Neuronal stem cell (in vitro differentiated cells): ENCODE data around the gene WDR86.

Source experiments
- DNase-seq: peaks from one replicate; pipeline ENCODE4 v3.0.0-alpha.2; 2013; ENCODE audit warnings: low spot score
- H2AFZ ChIP-seq: one replicate; pipeline ENCODE4 v1.6.1; 2013; ENCODE audit warnings: mild to moderate bottlenecking, low read length, inconsistent platforms
- H2AK5ac ChIP-seq: 2 replicates; pipeline ENCODE4 v1.6.1; 2013; ENCODE audit warnings: low read depth, mild to moderate bottlenecking, inconsistent platforms, low read length, moderate library complexity, mixed read lengths
- H2BK120ac ChIP-seq: 2 replicates; pipeline ENCODE4 v1.6.1; 2013; ENCODE audit warnings: low read depth, mild to moderate bottlenecking, inconsistent platforms, low read length, moderate library complexity, mixed read lengths
- H2BK12ac ChIP-seq: one replicate; pipeline ENCODE4 v1.6.1; 2013; ENCODE audit warnings: low read length, inconsistent platforms
- H2BK15ac ChIP-seq: 2 replicates; pipeline ENCODE4 v1.6.1; 2013; ENCODE audit warnings: mild to moderate bottlenecking, low read length, inconsistent platforms, mixed read lengths
- H2BK5ac ChIP-seq: one replicate; pipeline ENCODE4 v1.6.1; 2013; ENCODE audit warnings: inconsistent platforms, mild to moderate bottlenecking, low read length, moderate library complexity
- H3K14ac ChIP-seq: one replicate; pipeline ENCODE4 v1.6.1; 2013; ENCODE audit warnings: low read length, inconsistent platforms
- H3K18ac ChIP-seq: 2 replicates; pipeline ENCODE4 v1.6.1; 2013; ENCODE audit warnings: low read length, inconsistent platforms
- H3K23ac ChIP-seq: 2 replicates; pipeline ENCODE4 v1.6.1; 2013; ENCODE audit warnings: low read depth, mild to moderate bottlenecking, mixed read lengths, low read length, inconsistent platforms; ENCODE audit not compliant: poor library complexity
- H3K27ac ChIP-seq: replicated peaks from 3 replicates; pipeline ENCODE4 v1.5.1; 2013; ENCODE audit warnings: low read length, inconsistent platforms
- H3K27me3 ChIP-seq, 3 experiments: 2 replicates each; pipeline ENCODE4 v1.6.1; 2013; ENCODE audit warnings: low read length in 3 of 3, mild to moderate bottlenecking in 2 of 3, inconsistent platforms in 1 of 3, low read depth in 1 of 3, mixed read lengths in 1 of 3, moderate library complexity in 1 of 3; ENCODE audit not compliant: control insufficient read depth in 3 of 3, insufficient read depth in 3 of 3
- H3K36me3 ChIP-seq, 2 donors: replicated peaks in 1 of 2; 2 replicates each; pipeline ENCODE4 v1.6.1; 2013; ENCODE audit warnings: low read length in 2 of 2; ENCODE audit not compliant: control insufficient read depth in 2 of 2, insufficient read depth in 2 of 2
- H3K4ac ChIP-seq: 2 replicates; pipeline ENCODE4 v1.6.1; 2013; ENCODE audit warnings: inconsistent platforms, mild to moderate bottlenecking, low read length, moderate library complexity
- H3K4me1 ChIP-seq, 2 donors: 1 replicate in 1 of 2; 2 replicates in 1 of 2; pipeline ENCODE4 v1.6.1; 2013; ENCODE audit warnings: low read length in 2 of 2, low read depth in 1 of 2; ENCODE audit not compliant: control insufficient read depth in 2 of 2, insufficient read depth in 1 of 2
- H3K4me2 ChIP-seq: one replicate; pipeline ENCODE4 v1.6.1; 2013; ENCODE audit warnings: mild to moderate bottlenecking, low read length, inconsistent platforms; ENCODE audit not compliant: insufficient read depth, poor library complexity, severe bottlenecking
- H3K4me3 ChIP-seq, 2 donors: 2 replicates each; pipeline ENCODE4 v1.5.1; 2013; ENCODE audit warnings: low read length in 2 of 2, mild to moderate bottlenecking in 2 of 2, inconsistent platforms in 1 of 2, moderate library complexity in 1 of 2
- H3K79me1 ChIP-seq: one replicate; pipeline ENCODE4 v1.6.1; 2013; ENCODE audit warnings: low read depth, mild to moderate bottlenecking, inconsistent platforms, low read length, moderate library complexity
- H3K9ac ChIP-seq: one replicate; pipeline ENCODE4 v1.6.1; 2013; ENCODE audit warnings: mild to moderate bottlenecking, low read depth, low read length, inconsistent platforms; ENCODE audit not compliant: poor library complexity
- H3K9me3 ChIP-seq, 2 donors: replicated peaks in 1 of 2; 2 replicates each; pipeline versions ENCODE3 to v1.6.1; 2013; ENCODE audit warnings: low read length in 2 of 2, mild to moderate bottlenecking in 2 of 2, inconsistent platforms in 1 of 2, low read depth in 1 of 2, mixed read lengths in 1 of 2, moderate library complexity in 1 of 2; ENCODE audit not compliant: control insufficient read depth in 2 of 2, insufficient read depth in 1 of 2
- H4K8ac ChIP-seq: one replicate; pipeline ENCODE4 v1.6.1; 2013; ENCODE audit warnings: low read depth, mild to moderate bottlenecking, inconsistent platforms, low read length, moderate library complexity
- H4K91ac ChIP-seq: one replicate; pipeline ENCODE4 v1.6.1; 2013; ENCODE audit warnings: low read length, low read depth, mild to moderate bottlenecking, inconsistent platforms; ENCODE audit not compliant: poor library complexity
- WGBS, 2 donors: extraction: QIAGEN DNeasy Blood & Tissue Kit; methylation state at CpG; one replicate each; pipeline ENCODE4 v1.1.7; 2013; ENCODE audit warnings: missing lambda C conversion rate in 2 of 2, mixed read lengths in 1 of 2; ENCODE audit not compliant: insufficient read length in 2 of 2, insufficient replicate concordance in 1 of 2; ENCODE audit errors: extremely low coverage in 2 of 2; 5-methylcytosine and 5-hydroxymethylcytosine counted together

Gene WDR86

GRCh38 chr7:151393031-151393977 lies 16.5 kb downstream of the WDR86 start:
- Histone ChIP-seq H3K79me1 (no peaks in the 10 kb centered on the region), H3K9ac (peak overlapping the region; percentile 32), H3K36me3 (peaks cover 16 to 19% of the 10 kb centered on the region in 2 donors), H3K4ac (no peak overlapping the region), H3K27me3 (peaks cover 0 to 2% (median 0%) of the 10 kb centered on the region in 3 experiments), H3K4me1 (peaks cover 0 to 16% of the 10 kb centered on the region in 2 donors), H3K4me2 (no peak overlapping the region), H2BK120ac (no peak overlapping the region), H3K27ac (no peak overlapping the region), H4K91ac (no peak overlapping the region), H3K9me3 (peaks cover 0 to 4% of the 10 kb centered on the region in 2 donors), H2BK12ac (no peak overlapping the region), H3K23ac (no peak overlapping the region), H2BK15ac (no peak overlapping the region), H4K8ac (no peak overlapping the region), H3K18ac (peak overlapping the region; percentile 16), H2AFZ (no peak overlapping the region), H2BK5ac (no peak overlapping the region), H3K4me3 (no peak overlapping the region), H2AK5ac (no peak overlapping the region), H3K14ac (peak overlapping the region; percentile 1)
- no CpG with 5 or more reads among the region's 31 CpGs for WGBS, 2 donors
- no peak for DNase-seq

GRCh38 chr7:151392426-151392825 lies 17.4 kb downstream of the WDR86 start:
- no peak overlapping the region for H4K91ac ChIP-seq
- no peak overlapping the region for H2BK5ac ChIP-seq
- no peak overlapping the region for H2BK15ac ChIP-seq
- no peaks in the 10 kb centered on the region for H3K9me3 ChIP-seq
- no peak overlapping the region for H3K27ac ChIP-seq
- no peaks in the 10 kb centered on the region for H3K79me1 ChIP-seq
- no peaks in the 10 kb centered on the region for H3K27me3 ChIP-seq
- H2AK5ac ChIP-seq = no peak overlapping the region
- H2BK12ac ChIP-seq = no peak overlapping the region
- H3K4me1 ChIP-seq = peaks cover 0 to 16% of the 10 kb centered on the region in 2 donors
- H3K14ac ChIP-seq = no peak overlapping the region
- H4K8ac ChIP-seq = no peak overlapping the region
- H3K4ac ChIP-seq = no peak overlapping the region
- peak overlapping the region; percentile 68 for H3K23ac ChIP-seq
- DNase-seq = no peak
- H3K18ac ChIP-seq = peak overlapping the region; percentile 23
- H2AFZ ChIP-seq = no peak overlapping the region
- H3K36me3 ChIP-seq = peaks cover 10 to 12% of the 10 kb centered on the region in 2 donors
- H3K9ac ChIP-seq = no peak overlapping the region
- no peak overlapping the region for H2BK120ac ChIP-seq
- WGBS, 2 donors = no CpG with 5 or more reads among the region's 13 CpGs
- no peak overlapping the region for H3K4me2 ChIP-seq
- H3K4me3 ChIP-seq = no peak overlapping the region

- H2BK5ac ChIP-seq = no peak overlapping the region
- H3K79me1 ChIP-seq = no peaks in the 10 kb centered on the region
- no peak overlapping the region for H3K4ac ChIP-seq
- H3K27ac ChIP-seq = no peak overlapping the region
- H3K27me3 ChIP-seq = no peaks in the 10 kb centered on the region
- no peak overlapping the region for H2BK12ac ChIP-seq
- no peak overlapping the region for H4K8ac ChIP-seq
- peaks cover 10 to 12% of the 10 kb centered on the region in 2 donors for H3K36me3 ChIP-seq
- H3K4me2 ChIP-seq = no peak overlapping the region
- no peak overlapping the region for H2BK15ac ChIP-seq
- WGBS, 2 donors = no CpG with 5 or more reads among the region's 8 CpGs
- H3K4me3 ChIP-seq = no peak overlapping the region
- no peak overlapping the region for H4K91ac ChIP-seq
- no peak overlapping the region for H2AFZ ChIP-seq
- no peak overlapping the region for H2AK5ac ChIP-seq
- no peak overlapping the region for H3K23ac ChIP-seq
- no peak overlapping the region for H3K14ac ChIP-seq
- no peak overlapping the region for H3K18ac ChIP-seq
- no peak overlapping the region for H2BK120ac ChIP-seq
- no peaks in the 10 kb centered on the region for H3K9me3 ChIP-seq
- H3K4me1 ChIP-seq = peaks cover 0 to 16% of the 10 kb centered on the region in 2 donors
- no peak for DNase-seq
- no peak overlapping the region for H3K9ac ChIP-seq
These were observed 17.8 kb downstream of the WDR86 start for GRCh38 chr7:151392002-151392401.

GRCh38 chr7:151391358-151391730 lies 18.5 kb downstream of the WDR86 start:
- H2BK5ac ChIP-seq = no peak overlapping the region
- no peak overlapping the region for H3K4me3 ChIP-seq
- H3K4ac ChIP-seq = no peak overlapping the region
- H4K8ac ChIP-seq = no peak overlapping the region
- no peak for DNase-seq
- H3K36me3 ChIP-seq = peaks cover 10 to 12% of the 10 kb centered on the region in 2 donors
- no peaks in the 10 kb centered on the region for H3K79me1 ChIP-seq
- no peak overlapping the region for H2BK120ac ChIP-seq
- H3K27ac ChIP-seq = no peak overlapping the region
- H2BK15ac ChIP-seq = no peak overlapping the region
- peaks cover 0 to 15% of the 10 kb centered on the region in 2 donors for H3K4me1 ChIP-seq
- H3K27me3 ChIP-seq = no peaks in the 10 kb centered on the region
- H2BK12ac ChIP-seq = no peak overlapping the region
- no peak overlapping the region for H4K91ac ChIP-seq
- H3K9me3 ChIP-seq = no peaks in the 10 kb centered on the region
- no peak overlapping the region for H3K9ac ChIP-seq
- H3K4me2 ChIP-seq = no peak overlapping the region
- H3K18ac ChIP-seq = no peak overlapping the region
- H2AFZ ChIP-seq = no peak overlapping the region
- no CpG with 5 or more reads among the region's 9 CpGs for WGBS, 2 donors
- no peak overlapping the region for H2AK5ac ChIP-seq
- no peak overlapping the region for H3K14ac ChIP-seq
- H3K23ac ChIP-seq = peak overlapping the region; percentile 16
